Fibroblast of pulmonary artery (primary cell): ENCODE results near the gene VPS26C.

ENCODE experiments used
- DNase-seq: peaks from one replicate; pipeline ENCODE4 v3.0.0-alpha.2; 2010; ENCODE audit warnings: low read depth
- H3K4me3 ChIP-seq: replicated peaks from 2 replicates; pipeline ENCODE4 v1.5.1; 2011; ENCODE audit warnings: low read depth, mild to moderate bottlenecking, control low read depth, low read length, moderate library complexity
- TF ChIP-seq, protein P1 (sequence below): IDR thresholded peaks from 2 replicates; pipeline ENCODE4 v1.5.1; 2011; ENCODE audit warnings: mild to moderate bottlenecking, control low read depth, low read length, inconsistent platforms; ENCODE audit errors: missing control alignments

VPS26C gene

GRCh38 chr21:37263827-37264600, 3.1 kb downstream of the VPS26C start:
- TF ChIP-seq, protein P1, sequence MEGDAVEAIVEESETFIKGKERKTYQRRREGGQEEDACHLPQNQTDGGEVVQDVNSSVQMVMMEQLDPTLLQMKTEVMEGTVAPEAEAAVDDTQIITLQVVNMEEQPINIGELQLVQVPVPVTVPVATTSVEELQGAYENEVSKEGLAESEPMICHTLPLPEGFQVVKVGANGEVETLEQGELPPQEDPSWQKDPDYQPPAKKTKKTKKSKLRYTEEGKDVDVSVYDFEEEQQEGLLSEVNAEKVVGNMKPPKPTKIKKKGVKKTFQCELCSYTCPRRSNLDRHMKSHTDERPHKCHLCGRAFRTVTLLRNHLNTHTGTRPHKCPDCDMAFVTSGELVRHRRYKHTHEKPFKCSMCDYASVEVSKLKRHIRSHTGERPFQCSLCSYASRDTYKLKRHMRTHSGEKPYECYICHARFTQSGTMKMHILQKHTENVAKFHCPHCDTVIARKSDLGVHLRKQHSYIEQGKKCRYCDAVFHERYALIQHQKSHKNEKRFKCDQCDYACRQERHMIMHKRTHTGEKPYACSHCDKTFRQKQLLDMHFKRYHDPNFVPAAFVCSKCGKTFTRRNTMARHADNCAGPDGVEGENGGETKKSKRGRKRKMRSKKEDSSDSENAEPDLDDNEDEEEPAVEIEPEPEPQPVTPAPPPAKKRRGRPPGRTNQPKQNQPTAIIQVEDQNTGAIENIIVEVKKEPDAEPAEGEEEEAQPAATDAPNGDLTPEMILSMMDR = no peak
- H3K4me3 ChIP-seq = no peak overlapping the region
- DNase-seq = no peak

DNA sequence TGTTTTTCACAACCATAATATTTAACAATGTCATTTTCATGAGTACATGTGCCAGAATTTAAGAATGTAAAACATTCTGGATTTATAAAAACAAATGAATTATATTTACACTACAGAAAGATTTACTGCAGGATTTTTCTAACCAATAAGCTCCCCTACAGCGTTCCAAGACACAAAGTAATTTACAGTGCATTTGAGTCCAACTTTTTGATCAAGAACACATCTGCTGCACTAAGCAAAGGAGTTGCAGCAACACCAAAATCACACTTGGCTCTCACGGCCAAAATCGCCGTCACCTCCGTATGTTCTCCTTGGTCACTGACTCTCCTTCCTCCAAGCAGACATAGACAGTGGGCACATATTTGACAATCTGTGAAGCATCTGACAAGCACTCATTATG, 7.7 kb downstream of the VPS26C start:
- TF ChIP-seq, protein P1 = no peak
- H3K4me3 ChIP-seq = no peak overlapping the region
- no peak for DNase-seq

DNA sequence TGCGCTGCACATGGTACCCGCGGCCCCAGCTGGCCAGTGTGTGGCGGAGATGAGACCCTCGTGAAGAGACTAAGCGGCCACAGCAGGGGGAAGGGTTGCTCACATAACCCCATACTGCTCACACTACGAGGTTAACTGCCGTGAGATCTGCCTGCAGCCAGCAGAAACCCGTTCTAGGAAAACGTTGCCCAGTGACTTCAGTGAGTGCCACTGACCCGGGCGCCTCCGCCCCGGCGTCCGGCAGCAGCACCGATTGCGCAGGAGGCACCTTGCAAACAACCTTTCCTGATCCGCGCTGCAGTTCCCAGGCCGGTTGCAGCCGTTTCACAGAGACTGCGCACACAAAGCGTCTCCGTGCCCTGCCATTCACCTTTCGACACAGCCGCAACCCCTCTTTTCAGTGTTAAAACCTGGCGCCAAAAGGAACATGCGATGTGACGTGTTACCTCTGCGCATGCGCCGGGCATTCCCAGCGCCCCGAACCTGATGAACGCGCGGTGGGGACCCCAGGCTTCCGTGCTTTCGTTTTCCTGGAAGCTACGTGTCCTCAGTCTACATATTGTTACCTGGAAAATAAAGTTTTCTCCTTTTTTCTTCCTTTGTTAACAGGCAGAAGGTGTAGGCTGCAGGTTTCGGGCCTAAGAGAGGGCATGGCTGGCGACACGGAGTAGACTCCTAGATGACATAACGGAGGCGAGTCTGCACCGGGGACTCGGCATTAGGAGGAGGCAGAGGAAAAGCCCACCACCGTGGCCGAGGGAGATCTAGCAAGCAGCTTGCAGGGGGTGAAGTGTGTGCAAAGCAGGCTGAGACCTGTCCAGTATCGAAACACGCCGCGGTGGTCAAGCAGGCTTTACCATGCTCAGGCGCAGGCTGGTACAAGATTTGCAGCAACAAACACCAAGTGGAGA, 8.9 kb downstream of the VPS26C start:
- peak; percentile 60 for DNase-seq
- TF ChIP-seq, protein P1 = no peak
- peak overlapping the region; percentile 59 for H3K4me3 ChIP-seq

DNA sequence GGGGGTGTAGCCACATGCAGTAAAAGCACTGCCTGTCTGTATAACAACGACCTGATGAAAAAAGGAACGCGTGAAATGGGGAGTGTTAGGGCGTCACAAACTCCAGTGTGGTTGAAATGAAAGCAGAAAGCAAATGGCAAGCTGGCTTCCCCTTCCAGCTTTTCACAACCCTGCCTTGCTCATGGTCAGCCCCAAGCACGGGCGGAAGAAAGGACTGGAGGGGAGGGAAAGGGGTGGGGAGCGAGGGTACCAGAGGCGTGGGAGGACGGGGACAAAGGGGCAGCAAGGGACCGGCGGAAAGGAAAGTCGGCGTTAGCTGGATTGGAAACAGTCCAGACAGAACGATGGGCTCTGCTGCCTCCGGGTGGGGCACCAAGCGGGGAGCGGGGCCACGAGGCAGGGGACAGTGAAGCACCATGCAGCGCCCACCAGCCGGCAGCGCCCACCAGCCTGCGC, 9.6 kb downstream of the VPS26C start:
- H3K4me3 ChIP-seq = peak overlapping the region; percentile 59
- DNase-seq = peak; percentile 44
- TF ChIP-seq, protein P1 = no peak

GRCh38 chr21:37253991-37254390, 13.1 kb downstream of the VPS26C start:
- no peak overlapping the region for H3K4me3 ChIP-seq
- TF ChIP-seq, protein P1 = no peak
- DNase-seq = no peak

DNA sequence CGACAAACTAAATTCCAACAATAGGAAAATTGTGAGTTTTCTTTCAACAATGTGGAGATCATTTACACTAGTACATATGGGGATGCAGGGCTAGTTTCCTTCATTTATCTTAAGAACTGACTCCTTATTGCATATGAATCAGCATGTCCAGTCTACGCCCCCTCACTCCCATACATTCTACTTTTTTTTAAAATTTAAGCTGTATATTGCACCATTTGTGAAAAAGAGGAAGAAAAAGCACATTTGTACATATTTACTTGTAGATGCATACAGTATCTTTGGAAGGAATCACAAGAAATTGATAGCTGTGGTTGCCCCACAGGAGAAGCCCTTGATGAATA, 15.9 kb downstream of the VPS26C start:
- no peak for DNase-seq
- H3K4me3 ChIP-seq = no peak overlapping the region
- TF ChIP-seq, protein P1 = no peak
